Prostate gland (tissue), 2 donors: ENCODE data around the gene MNDA. TPM values are rescaled to one million over a fixed set of nuclear protein-coding genes. Genes with fewer than 3 reads are reported as not detected.

Experiments used
- DNase-seq: peaks from one replicate; pipeline ENCODE4 v3.0.0-alpha.2; 2019; ENCODE audit warnings: low spot score
- H3K27ac ChIP-seq, 2 donors: fragments of 200-600 bp; sonication (generic); 2 replicates each; pipeline ENCODE4 v1.5.1; 2017 to 2019
- H3K27me3 ChIP-seq: fragments of 200-600 bp; sonication (generic); replicated peaks from 2 replicates; pipeline ENCODE4 v1.5.1; 2019; ENCODE audit not compliant: insufficient read depth
- H3K36me3 ChIP-seq, 2 donors: fragments of 200-600 bp; sonication (generic); 1 replicate in 1 of 2; 2 replicates in 1 of 2; pipeline versions ENCODE4 v1.5.1 to v1.8.1; 2017 to 2019
- H3K4me1 ChIP-seq: fragments of 200-600 bp; sonication (generic); replicated peaks from 2 replicates; pipeline ENCODE4 v1.5.1; 2019
- H3K4me3 ChIP-seq, 2 donors: fragments of 200-600 bp; sonication (generic); 2 replicates each; pipeline ENCODE4 v1.5.1; 2017 to 2019
- H3K9me3 ChIP-seq: fragments of 200-600 bp; sonication (generic); 2 replicates; pipeline ENCODE4 v1.5.1; 2017
- CTCF ChIP-seq, 4 experiments: fragments of 200-600 bp in 2 of 4; fragments of 450-650 bp in 2 of 4; sonication (generic) in 2 of 4; IDR thresholded peaks; 1 replicate in 3 of 4; 2 replicates in 1 of 4; pipeline ENCODE4 v1.5.1; 2016 to 2019; ENCODE audit warnings: antibody characterized with exemption in 4 of 4, mild to moderate bottlenecking in 2 of 4, moderate library complexity in 2 of 4
- POLR2A ChIP-seq: fragments of 450-650 bp; IDR thresholded peaks from one replicate; pipeline ENCODE4 v1.6.1; 2016; ENCODE audit warnings: antibody characterized with exemption, mild to moderate bottlenecking
- POLR2AphosphoS5 ChIP-seq: sonication (generic); formaldehyde crosslinking; IDR thresholded peaks from one replicate; pipeline ENCODE4 v1.6.1; 2017; ENCODE audit warnings: antibody characterized with exemption
- whole genome bisulfite sequencing: methylation state at CpG from one replicate; pipeline ENCODE4 v1.1.5; 2018; 5-methylcytosine and 5-hydroxymethylcytosine counted together
- intact Hi-C: fragments of 100-400 bp; cut with DNase I; formaldehyde crosslinking; loops from one replicate; pipeline ENCODE4 v1.14.2; 2022
- total RNA-seq, 2 donors: library from RNA; depleted of rRNA; stranded (reverse); fragments of >200 nt; gene quantifications; one replicate each; pipeline ENCODE4 v1.1.0, GENCODE V29; 2016

Gene MNDA
- total RNA-seq, 2 donors from 2014 or later = 0.36 to 11.4 TPM

GRCh38 chr1:158809862-158810261, 21.3 kb upstream of the MNDA start:
- Histone ChIP-seq H3K27ac (no peak overlapping the region), H3K27me3 (no peaks in the 10 kb centered on the region), H3K4me1 (no peaks in the 10 kb centered on the region), H3K4me3 (no peak overlapping the region), H3K36me3 (no peaks in the 10 kb centered on the region), H3K9me3 (no peaks in the 10 kb centered on the region)
- 90% methylated on average over 5 of the region's 5 CpGs for WGBS
- no peak for TF ChIP-seq POLR2A
- TF ChIP-seq POLR2AphosphoS5 = no peak
- TF ChIP-seq CTCF (IDR thresholded peaks at IDR 0.05) = no peak
- DNase-seq = no peak
- intact Hi-C loops = no loop called here

GRCh38 chr1:158810311-158810710, 20.8 kb upstream of the MNDA start:
- no peak for DNase-seq
- 84% methylated on average over 4 of the region's 4 CpGs for WGBS
- intact Hi-C loops = no loop called here
- Histone ChIP-seq H3K4me1 (no peaks in the 10 kb centered on the region), H3K4me3 (no peak overlapping the region), H3K27ac (no peak overlapping the region), H3K36me3 (no peaks in the 10 kb centered on the region), H3K27me3 (no peaks in the 10 kb centered on the region), H3K9me3 (no peaks in the 10 kb centered on the region)
- no peak for TF ChIP-seq CTCF (IDR thresholded peaks at IDR 0.05)
- no peak for TF ChIP-seq POLR2A
- no peak for TF ChIP-seq POLR2AphosphoS5

GRCh38 chr1:158812336-158812735, 18.8 kb upstream of the MNDA start:
- intact Hi-C loops = no loop called here
- WGBS = 80% methylated on average over 2 of the region's 2 CpGs
- TF ChIP-seq CTCF (IDR thresholded peaks at IDR 0.05) = no peak
- no peak for TF ChIP-seq POLR2AphosphoS5
- no peak for TF ChIP-seq POLR2A
- H3K4me1 ChIP-seq = no peaks in the 10 kb centered on the region
- H3K9me3 ChIP-seq = no peaks in the 10 kb centered on the region
- no peak for DNase-seq
- no peak overlapping the region for H3K4me3 ChIP-seq
- H3K36me3 ChIP-seq = no peaks in the 10 kb centered on the region
- H3K27me3 ChIP-seq = no peaks in the 10 kb centered on the region
- no peak overlapping the region for H3K27ac ChIP-seq

- Histone ChIP-seq H3K9me3 (no peaks in the 10 kb centered on the region), H3K36me3 (no peaks in the 10 kb centered on the region), H3K4me1 (no peaks in the 10 kb centered on the region), H3K27ac (no peak overlapping the region), H3K4me3 (no peak overlapping the region), H3K27me3 (no peaks in the 10 kb centered on the region)
- WGBS = 69% methylated on average over 3 of the region's 3 CpGs
- no peak for TF ChIP-seq CTCF (IDR thresholded peaks at IDR 0.05)
- TF ChIP-seq POLR2A = no peak
- no peak for TF ChIP-seq POLR2AphosphoS5
- DNase-seq = no peak
- intact Hi-C loops = no loop called here
Observed at GRCh38 chr1:158813164-158813563, 18.0 kb upstream of the MNDA start.

GRCh38 chr1:158814970-158815369, 16.2 kb upstream of the MNDA start:
- H3K4me1 ChIP-seq = no peaks in the 10 kb centered on the region
- no peak overlapping the region for H3K4me3 ChIP-seq
- no peaks in the 10 kb centered on the region for H3K27me3 ChIP-seq
- no peak for TF ChIP-seq POLR2A
- TF ChIP-seq POLR2AphosphoS5 = no peak
- no peak for TF ChIP-seq CTCF (IDR thresholded peaks at IDR 0.05)
- WGBS = 3% methylated on average over 1 of the region's 1 CpG
- no peaks in the 10 kb centered on the region for H3K36me3 ChIP-seq
- no peaks in the 10 kb centered on the region for H3K9me3 ChIP-seq
- no peak for DNase-seq
- intact Hi-C loops = no loop called here
- H3K27ac ChIP-seq = no peak overlapping the region
